Hypothalamus (tissue), 51 donors: ENCODE measurements around the gene SPATA24.

Source experiments
- DNase-seq, 51 donors: peaks; one replicate each; lab custom pipeline; 2025; lab: John Stamatoyannopoulos, UW

The SPATA24 gene

GRCh38 chr5:139384591-139385051 lies 19.3 kb downstream of the SPATA24 start:
- no peak for DNase-seq

- no peak for DNase-seq
Observed at GRCh38 chr5:139383993-139384590, 19.8 kb downstream of the SPATA24 start.

- no peak for DNase-seq
Observed at GRCh38 chr5:139383275-139383992, 20.5 kb downstream of the SPATA24 start, which contains the start of gene SLC23A1. SLC23A1 (minus strand) TSS chr5:139383297; CDS start chr5:139383253, 44 bp downstream.

GRCh38 chr5:139382807-139383206 lies 21.1 kb downstream of the SPATA24 start:
- no peak for DNase-seq

- DNase-seq: no peak
Observed at GRCh38 chr5:139381837-139382761, 21.8 kb downstream of the SPATA24 start.

DNA sequence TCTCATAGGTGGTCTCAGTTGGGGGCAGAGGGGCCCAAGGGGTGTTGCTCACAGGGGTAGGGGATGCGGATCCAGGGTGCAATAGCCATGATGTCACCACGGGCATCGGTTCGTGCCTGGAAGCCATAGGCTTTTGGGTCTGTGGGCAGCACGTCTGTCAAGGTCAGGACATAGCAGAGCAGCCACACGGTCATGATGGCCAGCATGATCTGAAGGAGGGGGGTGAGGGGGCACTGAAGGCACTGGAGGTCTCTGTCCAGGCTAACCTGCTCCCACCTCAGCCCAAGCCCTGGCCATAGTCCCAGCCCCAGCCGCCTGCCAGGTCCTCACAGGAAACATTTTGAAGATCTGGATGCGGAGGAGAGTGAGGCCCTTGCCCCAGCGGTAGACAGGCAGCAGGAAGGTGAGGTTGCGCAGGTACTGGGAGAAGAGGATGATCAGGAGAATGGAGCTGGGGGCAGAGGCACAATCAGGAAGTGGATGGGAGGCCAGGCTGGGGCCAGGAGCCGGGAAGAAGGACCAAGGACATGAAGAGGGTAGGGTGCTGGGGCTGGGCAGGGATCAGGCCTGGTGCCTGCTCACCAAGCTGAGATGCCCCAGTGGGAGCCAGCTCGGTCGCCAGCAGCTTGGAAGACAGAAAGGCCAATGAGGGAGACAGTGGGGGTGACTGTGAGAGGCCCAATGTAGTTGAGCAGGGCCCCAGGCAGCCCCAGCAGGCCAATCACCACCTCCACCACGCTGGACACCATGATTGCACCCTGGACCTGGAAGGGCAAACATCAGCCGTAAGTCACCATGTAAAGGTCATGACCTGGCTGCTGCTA lies 24.1 kb downstream of the SPATA24 start:
- DNase-seq: no peak

- DNase-seq: no peak
Observed at GRCh38 chr5:139378941-139379361, 24.9 kb downstream of the SPATA24 start.

- DNase-seq: no peak
Observed at GRCh38 chr5:139378101-139378825, 25.6 kb downstream of the SPATA24 start.

DNA sequence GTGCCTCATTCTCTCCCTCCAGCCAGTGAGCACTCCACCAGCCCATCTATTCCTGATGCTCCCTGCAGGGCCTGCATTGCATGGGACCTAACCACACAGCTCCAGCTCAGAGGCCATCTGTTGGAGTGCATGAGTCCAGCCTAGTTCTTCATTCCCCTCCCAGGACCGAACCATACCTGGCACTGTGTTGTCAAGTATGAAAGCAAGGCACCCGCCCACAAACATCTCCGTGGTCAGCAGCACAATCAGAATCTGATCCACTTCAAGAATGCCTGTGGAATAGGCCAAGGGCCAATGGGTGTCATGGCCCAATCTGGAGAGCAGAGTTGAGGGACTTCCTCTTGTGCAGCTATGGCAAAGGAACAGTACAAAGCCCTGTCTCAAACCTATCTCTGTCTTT lies 26.7 kb downstream of the SPATA24 start:
- DNase-seq: no peak

- DNase-seq: no peak
Observed at GRCh38 chr5:139376364-139376763, 27.5 kb downstream of the SPATA24 start.

DNA sequence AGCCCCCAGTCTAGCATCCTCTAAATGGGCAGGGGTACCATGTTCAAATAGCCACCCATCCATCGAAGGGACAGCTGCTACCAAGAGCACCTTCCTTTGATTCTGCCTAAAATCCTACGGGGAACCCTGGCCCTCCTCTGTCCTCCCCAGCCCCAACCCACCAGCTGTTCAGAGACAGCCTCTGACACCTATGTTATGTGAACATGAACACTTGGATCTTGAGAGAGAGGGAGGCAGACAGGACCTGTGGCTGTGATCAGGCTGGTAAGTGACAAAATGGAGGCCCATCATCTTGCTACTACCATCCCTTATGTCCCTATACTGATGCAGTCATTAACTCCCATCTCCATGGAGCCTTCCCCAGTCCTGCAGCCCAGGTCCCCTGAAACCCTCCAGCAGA lies 29.0 kb downstream of the SPATA24 start:
- DNase-seq: no peak

GRCh38 chr5:139371482-139372435 lies 32.1 kb downstream of the SPATA24 start:
- no peak for DNase-seq

DNA sequence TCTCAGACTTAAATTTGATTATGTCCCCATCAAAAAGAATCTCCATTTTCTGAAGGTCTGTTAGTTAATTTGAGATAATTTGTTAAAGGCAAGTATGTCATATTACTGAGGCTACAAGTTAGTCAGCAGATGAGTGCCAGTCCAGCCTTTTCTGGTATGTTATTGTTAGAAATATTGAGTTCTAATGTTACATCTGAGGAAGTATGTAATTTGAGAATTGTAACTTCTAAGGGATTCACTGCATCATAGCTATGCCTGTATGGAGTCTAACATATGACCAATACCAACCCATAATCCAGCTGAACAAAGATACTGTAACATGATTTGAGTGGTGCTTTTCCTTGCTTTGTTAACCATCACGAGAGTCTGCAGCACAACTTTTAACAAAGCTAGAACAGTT lies 34.7 kb downstream of the SPATA24 start:
- DNase-seq: no peak

- no peak for DNase-seq
Observed at GRCh38 chr5:139368613-139369012, 35.3 kb downstream of the SPATA24 start.

- DNase-seq: no peak
Observed at GRCh38 chr5:139364466-139364865, 39.4 kb downstream of the SPATA24 start.

GRCh38 chr5:139363937-139364336 lies 40.0 kb downstream of the SPATA24 start:
- no peak for DNase-seq

- DNase-seq: no peak
Observed at GRCh38 chr5:139361835-139362429, 42.0 kb downstream of the SPATA24 start.

DNA sequence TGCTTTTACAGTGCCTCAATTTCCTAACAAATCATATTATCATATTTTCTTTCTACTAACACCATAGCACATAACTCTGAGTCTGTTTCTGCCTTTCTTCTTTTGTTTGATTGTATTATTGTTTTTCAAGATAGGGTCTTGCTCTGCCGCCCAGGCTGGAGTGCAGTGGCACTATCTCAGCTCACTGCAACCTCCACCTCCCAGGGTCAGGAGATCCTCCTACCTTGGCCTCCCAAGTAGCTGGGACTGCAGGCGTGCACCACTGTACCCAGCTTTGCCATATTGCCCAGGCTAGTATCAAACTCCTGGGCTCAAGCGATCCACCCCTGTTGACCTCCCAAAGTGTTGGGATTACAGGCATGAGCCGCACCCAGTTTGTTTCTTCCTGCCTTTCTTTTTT lies 43.5 kb downstream of the SPATA24 start:
- no peak for DNase-seq
